Measurements from ENCODE around the gene SYS1. TPM values are rescaled to one million over a fixed set of nuclear protein-coding genes. Genes with fewer than 3 reads are reported as not detected.
A peak's percentile ranks its signal among the peaks of the same experiment; 100 is the strongest.

SYS1 gene
- total RNA-seq, 1 donor from 2014 or later, result 29.2 TPM

- TF ChIP-seq, protein P1, sequence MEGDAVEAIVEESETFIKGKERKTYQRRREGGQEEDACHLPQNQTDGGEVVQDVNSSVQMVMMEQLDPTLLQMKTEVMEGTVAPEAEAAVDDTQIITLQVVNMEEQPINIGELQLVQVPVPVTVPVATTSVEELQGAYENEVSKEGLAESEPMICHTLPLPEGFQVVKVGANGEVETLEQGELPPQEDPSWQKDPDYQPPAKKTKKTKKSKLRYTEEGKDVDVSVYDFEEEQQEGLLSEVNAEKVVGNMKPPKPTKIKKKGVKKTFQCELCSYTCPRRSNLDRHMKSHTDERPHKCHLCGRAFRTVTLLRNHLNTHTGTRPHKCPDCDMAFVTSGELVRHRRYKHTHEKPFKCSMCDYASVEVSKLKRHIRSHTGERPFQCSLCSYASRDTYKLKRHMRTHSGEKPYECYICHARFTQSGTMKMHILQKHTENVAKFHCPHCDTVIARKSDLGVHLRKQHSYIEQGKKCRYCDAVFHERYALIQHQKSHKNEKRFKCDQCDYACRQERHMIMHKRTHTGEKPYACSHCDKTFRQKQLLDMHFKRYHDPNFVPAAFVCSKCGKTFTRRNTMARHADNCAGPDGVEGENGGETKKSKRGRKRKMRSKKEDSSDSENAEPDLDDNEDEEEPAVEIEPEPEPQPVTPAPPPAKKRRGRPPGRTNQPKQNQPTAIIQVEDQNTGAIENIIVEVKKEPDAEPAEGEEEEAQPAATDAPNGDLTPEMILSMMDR (conservative IDR thresholded peaks at IDR 0.05), result no peak
- H3K4me3 Mint-ChIP-seq, result no peak overlapping the region
- no peaks in the 10 kb centered on the region for H3K27me3 Mint-ChIP-seq
- H3K9me3 Mint-ChIP-seq, result no peaks in the 10 kb centered on the region
- no peak for DNase-seq (ENCODE audit: extremely low spot score, unreplicated experiment)
- H3K4me1 Mint-ChIP-seq (ENCODE audit: unreplicated experiment), result no peaks in the 10 kb centered on the region
- peaks cover 7% of the 10 kb centered on the region for H3K36me3 Mint-ChIP-seq
- no peak overlapping the region for H3K27ac Mint-ChIP-seq
Observed at GRCh38 chr20:45325371-45325770, 37.6 kb upstream of the SYS1 start.

DNA sequence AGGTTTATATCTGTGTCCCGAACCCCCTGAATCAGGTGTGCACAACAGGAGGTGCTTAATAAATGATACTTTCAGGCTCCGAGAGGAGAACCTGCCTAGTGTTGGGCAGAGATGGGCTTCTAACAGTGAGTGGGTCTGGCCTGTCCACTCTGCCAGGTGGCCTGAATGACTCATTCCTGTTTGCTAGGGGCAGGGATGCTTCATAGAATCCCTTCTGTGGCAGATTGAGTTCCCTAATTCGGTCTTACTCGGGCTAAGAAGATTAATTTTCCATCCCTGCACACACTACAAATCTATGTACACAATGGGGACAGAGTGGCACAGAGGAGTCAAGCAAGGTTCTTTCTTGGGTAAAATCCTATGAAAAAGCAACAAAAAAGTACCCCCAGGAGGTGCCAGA is 34.5 kb upstream of the SYS1 start:
- Mint-ChIP-seq H3K27ac (no peak overlapping the region), H3K27me3 (no peaks in the 10 kb centered on the region), H3K36me3 (peaks cover 12% of the 10 kb centered on the region), H3K9me3 (no peaks in the 10 kb centered on the region), H3K4me3 (no peak overlapping the region), H3K4me1 (ENCODE audit: unreplicated experiment) (no peaks in the 10 kb centered on the region)
- TF ChIP-seq, protein P1 (conservative IDR thresholded peaks at IDR 0.05), result no peak
- no peak for DNase-seq (ENCODE audit: extremely low spot score, unreplicated experiment)

DNA sequence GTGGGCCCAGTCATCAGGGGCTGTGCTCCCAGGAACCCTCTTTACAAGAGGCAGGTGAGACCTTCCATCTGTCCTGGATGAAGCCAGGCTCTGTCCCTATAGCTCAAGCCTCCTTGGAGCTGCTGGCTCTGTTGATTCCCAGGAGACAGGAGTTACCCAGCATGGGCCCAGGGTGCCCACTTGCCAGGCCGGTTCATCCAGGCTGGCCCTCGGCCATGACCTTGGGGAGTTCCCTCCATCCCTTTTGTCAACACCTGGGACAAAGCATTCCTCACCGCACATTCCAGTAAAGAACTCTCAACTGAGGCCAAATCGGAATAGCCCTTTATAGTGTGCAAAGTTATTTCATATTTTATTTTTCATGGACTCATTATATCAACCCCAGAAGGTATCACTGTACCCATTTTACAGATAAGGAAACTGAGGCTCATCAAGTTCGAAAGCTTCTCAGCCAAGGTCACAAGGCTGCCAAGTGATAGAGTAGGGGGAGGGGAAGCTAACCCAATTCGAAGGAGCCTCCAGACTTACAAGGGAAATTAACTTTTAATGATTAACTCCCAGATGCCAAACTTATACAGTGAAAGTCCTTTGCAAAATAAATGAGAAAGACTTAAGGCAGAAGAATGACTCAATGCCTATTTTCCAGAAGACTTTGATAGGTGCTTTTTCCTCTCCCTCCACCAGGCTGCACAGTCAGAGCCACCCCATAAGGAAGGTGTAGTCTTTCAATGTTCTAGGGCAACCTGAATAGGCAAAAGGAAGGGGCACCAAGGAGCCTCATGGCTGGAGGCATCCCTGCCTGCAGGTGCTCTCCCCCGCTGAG is 33.2 kb upstream of the SYS1 start:
- Mint-ChIP-seq H3K27me3 (no peaks in the 10 kb centered on the region), H3K4me1 (ENCODE audit: unreplicated experiment) (no peaks in the 10 kb centered on the region), H3K36me3 (peaks cover 12% of the 10 kb centered on the region), H3K9me3 (no peaks in the 10 kb centered on the region), H3K27ac (no peak overlapping the region), H3K4me3 (no peak overlapping the region)
- DNase-seq (ENCODE audit: extremely low spot score, unreplicated experiment), result no peak
- TF ChIP-seq, protein P1 (conservative IDR thresholded peaks at IDR 0.05), result no peak

DNA sequence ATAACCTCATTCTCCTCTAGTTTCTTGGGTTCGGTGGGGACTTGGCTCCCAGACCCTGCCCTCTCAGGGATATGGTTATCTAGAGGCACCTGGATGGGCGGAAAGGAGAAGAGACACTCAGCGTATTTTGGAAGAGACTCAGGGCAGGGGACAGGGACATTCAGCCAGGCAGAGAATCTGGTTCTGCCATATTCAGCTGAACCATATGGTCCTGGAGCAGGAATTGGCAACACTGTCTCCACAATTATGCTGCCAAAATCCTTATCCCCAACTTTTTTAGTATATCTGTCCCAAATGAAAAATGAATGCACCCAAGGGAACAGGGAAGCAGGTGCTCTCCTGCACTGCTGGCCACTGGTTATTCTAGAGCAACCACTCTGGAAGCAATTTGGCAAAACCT is 32.5 kb upstream of the SYS1 start:
- TF ChIP-seq, protein P1 (conservative IDR thresholded peaks at IDR 0.05), result no peak
- no peaks in the 10 kb centered on the region for H3K9me3 Mint-ChIP-seq
- no peaks in the 10 kb centered on the region for H3K27me3 Mint-ChIP-seq
- H3K4me1 Mint-ChIP-seq (ENCODE audit: unreplicated experiment), result peaks cover under 1% of the 10 kb centered on the region
- H3K27ac Mint-ChIP-seq, result no peak overlapping the region
- H3K4me3 Mint-ChIP-seq, result no peak overlapping the region
- peaks cover 12% of the 10 kb centered on the region for H3K36me3 Mint-ChIP-seq
- DNase-seq (ENCODE audit: extremely low spot score, unreplicated experiment), result no peak

DNA sequence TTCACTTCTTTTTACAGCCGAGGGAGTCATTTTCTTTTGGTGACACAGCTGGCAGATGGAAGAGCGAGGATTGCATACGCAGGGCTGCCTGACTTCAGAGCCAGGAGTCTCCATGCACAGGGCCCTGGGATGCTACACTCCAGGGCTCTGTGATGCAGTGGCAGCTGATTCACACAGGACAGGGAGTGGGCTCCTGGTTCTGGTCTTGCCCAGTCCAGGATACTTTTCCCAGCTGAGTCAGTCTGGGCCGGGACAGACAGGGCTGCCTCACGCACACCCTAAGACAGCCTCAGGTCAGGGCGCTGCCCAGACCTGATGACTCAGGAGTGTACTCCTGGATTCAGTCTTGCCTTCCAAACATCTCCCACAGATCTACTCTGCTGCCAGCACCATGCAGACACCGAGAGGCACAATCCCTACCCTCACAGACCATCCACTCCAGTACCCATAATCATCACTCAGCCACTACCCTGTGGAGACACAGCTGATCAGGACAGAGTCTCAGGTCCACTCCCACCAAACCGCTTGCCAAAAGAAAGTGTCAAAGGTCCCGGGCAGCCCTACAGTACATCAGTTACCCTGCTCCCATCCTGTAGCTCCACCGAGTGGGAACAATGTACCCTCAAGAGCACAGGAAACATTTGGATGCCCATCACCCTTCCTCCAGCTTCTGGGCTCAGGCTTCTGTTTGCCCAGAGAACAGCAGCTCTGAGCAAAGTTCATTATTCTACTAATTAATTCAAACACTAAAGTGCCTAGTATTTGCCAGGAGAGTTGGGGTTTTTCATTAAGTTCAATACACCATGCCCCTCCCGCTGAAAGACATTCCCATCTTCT is 26.2 kb upstream of the SYS1 start:
- Mint-ChIP-seq H3K4me3 (peak overlapping the region; percentile 71), H3K9me3 (no peaks in the 10 kb centered on the region), H3K4me1 (ENCODE audit: unreplicated experiment) (peaks cover 48% of the 10 kb centered on the region), H3K27me3 (no peaks in the 10 kb centered on the region), H3K36me3 (peaks cover 13% of the 10 kb centered on the region), H3K27ac (peak overlapping the region; percentile 96)
- no peak for DNase-seq (ENCODE audit: extremely low spot score, unreplicated experiment)
- TF ChIP-seq, protein P1 (conservative IDR thresholded peaks at IDR 0.05), result no peak
